Keratinocyte (primary cell): Measurements from ENCODE around the gene TWSG1. TPM values are rescaled to one million over a fixed set of nuclear protein-coding genes. Genes with fewer than 3 reads are reported as not detected.

Experiments
- DNase-seq: peaks from one replicate; pipeline ENCODE4 v3.0.0-alpha.2; 2011; ENCODE audit warnings: low read depth, missing footprints, low spot score
- FAIRE-seq: peaks from 2 replicates; lab custom pipeline; 2011; peaks lifted over from hg19 to GRCh38; lab: Jason Lieb, UNC
- H2AFZ ChIP-seq: 2 replicates; pipeline ENCODE4 v1.6.0; 2012; ENCODE audit warnings: low read length, control low read depth, inconsistent platforms; ENCODE audit not compliant: control insufficient read depth
- H3K27ac ChIP-seq: 2 replicates; pipeline ENCODE4 v1.5.1; 2011; ENCODE audit warnings: low read length; ENCODE audit not compliant: control insufficient read depth, insufficient read depth
- H3K27me3 ChIP-seq: 3 replicates; pipeline ENCODE4 v1.6.0; 2011; ENCODE audit warnings: low read length; ENCODE audit not compliant: control insufficient read depth, insufficient read depth; ENCODE audit errors: extremely low read depth
- H3K36me3 ChIP-seq, 2 experiments: 2 replicates in 1 of 2; 3 replicates in 1 of 2; pipeline ENCODE4 v1.5.1; 2011; ENCODE audit warnings: low read length in 2 of 2, mild to moderate bottlenecking in 1 of 2; ENCODE audit not compliant: control insufficient read depth in 2 of 2, insufficient read depth in 2 of 2; ENCODE audit errors: extremely low read depth in 1 of 2
- H3K4me1 ChIP-seq: 3 replicates; pipeline ENCODE4 v1.5.1; 2011; ENCODE audit warnings: low read length; ENCODE audit not compliant: control insufficient read depth, insufficient read depth; ENCODE audit errors: extremely low read depth
- H3K4me2 ChIP-seq: 3 replicates; pipeline ENCODE4 v1.6.0; 2011; ENCODE audit warnings: low read depth, low read length; ENCODE audit not compliant: control insufficient read depth, insufficient read depth; ENCODE audit errors: extremely low read depth
- H3K4me3 ChIP-seq, 3 experiments: fragments of 200-600 bp in 1 of 3; sonication (generic) in 1 of 3; 2 replicates in 2 of 3; 3 replicates in 1 of 3; pipeline ENCODE4 v1.5.1; 2011 to 2016; ENCODE audit warnings: low read length in 3 of 3, mild to moderate bottlenecking in 3 of 3, control low read depth in 2 of 3, inconsistent platforms in 1 of 3, low read depth in 1 of 3, mixed read lengths in 1 of 3, mixed run types in 1 of 3, moderate library complexity in 1 of 3; ENCODE audit not compliant: control insufficient read depth in 2 of 3, insufficient read depth in 2 of 3; ENCODE audit errors: extremely low read depth in 1 of 3
- H3K79me2 ChIP-seq: 2 replicates; pipeline ENCODE4 v1.6.0; 2012; ENCODE audit warnings: low read length; ENCODE audit not compliant: control insufficient read depth, insufficient read depth
- H3K9ac ChIP-seq: 3 replicates; pipeline ENCODE4 v1.6.0; 2011; ENCODE audit warnings: low read length; ENCODE audit not compliant: control insufficient read depth, insufficient read depth; ENCODE audit errors: extremely low read depth
- H3K9me1 ChIP-seq: 3 replicates; pipeline ENCODE4 v1.6.0; 2011; ENCODE audit warnings: low read length; ENCODE audit not compliant: control insufficient read depth, insufficient read depth; ENCODE audit errors: extremely low read depth
- H3K9me3 ChIP-seq: 2 replicates; pipeline ENCODE4 v1.5.1; 2012; ENCODE audit warnings: low read depth, low read length; ENCODE audit not compliant: control insufficient read depth
- H4K20me1 ChIP-seq: 3 replicates; pipeline ENCODE4 v1.6.0; 2011; ENCODE audit warnings: low read length; ENCODE audit not compliant: control insufficient read depth, insufficient read depth; ENCODE audit errors: extremely low read depth
- CTCF ChIP-seq, 3 experiments: IDR thresholded peaks in 1 of 3; conservative IDR thresholded peaks in 1 of 3; optimal IDR thresholded peaks in 1 of 3; 2 replicates in 2 of 3; 3 replicates in 1 of 3; pipeline versions ENCODE3 to v1.5.1; 2011; ENCODE audit warnings: low read length in 3 of 3, mild to moderate bottlenecking in 3 of 3, moderate library complexity in 2 of 3, control low read depth in 1 of 3, inconsistent platforms in 1 of 3; ENCODE audit not compliant: insufficient read depth in 2 of 3; ENCODE audit errors: extremely low read depth in 1 of 3
- EZH2 ChIP-seq: IDR thresholded peaks from one replicate; pipeline ENCODE4 v1.6.1; 2012; ENCODE audit warnings: inconsistent platforms, mild to moderate bottlenecking, low read length, moderate library complexity
- dilution Hi-C: fragments of 300-500 bp; cut with MboI; formaldehyde crosslinking; loops from one replicate; pipeline ENCODE4 v1.7.0; 2020; ENCODE audit warnings: low sequenced_read_pairs; ENCODE audit not compliant: extremely low pct_ligation_motif_present
- polyA plus RNA-seq, 5 experiments: library from polyadenylated mRNA; depleted of rRNA in 3 of 5; stranded (reverse) in 3 of 5; stranded (forward) in 1 of 5; unstranded in 1 of 5; fragments of >200 nt; gene quantifications; 1 replicate in 1 of 5; 2 replicates in 3 of 5; 3 replicates in 1 of 5; pipeline versions ENCODE4 v1.2.1 to v1.2.3, GENCODE V29; 2011 to 2012; ENCODE audit warnings: missing spikeins in 2 of 5, low read depth in 1 of 5, low replicate concordance in 1 of 5

Gene TWSG1
- polyA plus RNA-seq, 1 donor (not counting 4 experiments of a cell fraction or from before 2014, with no cell fraction given) = 46.9 TPM

DNA sequence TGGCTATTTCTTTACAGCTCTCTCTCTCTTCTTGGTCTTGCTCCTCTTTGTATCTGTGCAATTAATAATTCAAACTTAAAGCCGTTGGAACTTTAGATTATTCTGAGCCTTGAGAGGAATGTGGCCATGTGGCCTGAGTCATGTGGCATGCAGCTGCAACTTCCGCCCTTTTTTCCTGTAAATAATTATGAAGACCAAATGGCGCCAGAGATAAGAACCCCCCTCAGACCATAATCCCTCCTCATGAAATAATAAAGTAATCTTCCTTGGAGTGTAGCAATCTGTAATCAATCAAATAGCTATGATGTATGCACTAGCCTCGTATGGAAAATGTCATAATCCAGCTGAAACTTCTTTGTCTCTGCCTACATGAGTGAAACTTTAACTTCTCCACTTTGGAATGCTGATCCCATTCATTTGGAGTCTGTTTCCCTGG lies 13.5 kb upstream of the TWSG1 start:
- Histone ChIP-seq H2AFZ (no peak overlapping the region), H3K79me2 (no peaks in the 10 kb centered on the region), H3K27ac (no peak overlapping the region), H3K4me3 (no peak overlapping the region), H4K20me1 (no peaks in the 10 kb centered on the region), H3K4me1 (peaks cover 4% of the 10 kb centered on the region), H3K9me1 (no peaks in the 10 kb centered on the region), H3K36me3 (no peaks in the 10 kb centered on the region), H3K9me3 (no peaks in the 10 kb centered on the region), H3K27me3 (no peaks in the 10 kb centered on the region), H3K9ac (no peak overlapping the region), H3K4me2 (no peak overlapping the region)
- no peak for DNase-seq
- TF ChIP-seq EZH2 (no peak), CTCF (optimal IDR thresholded peaks at IDR 0.05 in 1 of 3, IDR thresholded peaks at IDR 0.05 in 1 of 3, conservative IDR thresholded peaks at IDR 0.05 in 1 of 3; ENCODE audit: extremely low read depth in 1 of 3, insufficient read depth in 2 of 3, low read length in 3 of 3) (no peak)
- dilution Hi-C loops = no loop called here
- FAIRE-seq = no peak

GRCh38 chr18:9321736-9322135 lies 12.8 kb upstream of the TWSG1 start:
- Histone ChIP-seq H3K36me3 (no peaks in the 10 kb centered on the region), H4K20me1 (no peaks in the 10 kb centered on the region), H3K4me3 (no peak overlapping the region), H3K4me2 (no peak overlapping the region), H2AFZ (no peak overlapping the region), H3K27me3 (no peaks in the 10 kb centered on the region), H3K9ac (no peak overlapping the region), H3K27ac (no peak overlapping the region), H3K9me3 (no peaks in the 10 kb centered on the region), H3K4me1 (peaks cover 4% of the 10 kb centered on the region), H3K9me1 (no peaks in the 10 kb centered on the region), H3K79me2 (no peaks in the 10 kb centered on the region)
- FAIRE-seq (no peak), DNase-seq (no peak)
- TF ChIP-seq EZH2 (no peak), CTCF (optimal IDR thresholded peaks at IDR 0.05 in 1 of 3, IDR thresholded peaks at IDR 0.05 in 1 of 3, conservative IDR thresholded peaks at IDR 0.05 in 1 of 3; ENCODE audit: extremely low read depth in 1 of 3, insufficient read depth in 2 of 3, low read length in 3 of 3) (no peak)
- dilution Hi-C loops = no loop called here
